Fibroblast of lung (primary cell): ENCODE results near the gene AQP2. TPM values are rescaled to one million over a fixed set of nuclear protein-coding genes. Genes with fewer than 3 reads are reported as not detected.

Source experiments
- DNase-seq, 2 donors: peaks; one replicate each; pipeline versions ENCODE4 v3.0.0 to v3.0.0-alpha.2; 2010; ENCODE audit warnings: low read depth in 2 of 2
- H2AFZ ChIP-seq: 2 replicates; pipeline ENCODE4 v1.5.1; 2012; ENCODE audit warnings: low read length, control low read depth, inconsistent platforms
- H3K27ac ChIP-seq: 2 replicates; pipeline ENCODE4 v1.5.1; 2011; ENCODE audit warnings: low read length, control low read depth; ENCODE audit not compliant: insufficient read depth
- H3K27me3 ChIP-seq: 2 replicates; pipeline ENCODE4 v1.5.1; 2011; ENCODE audit warnings: mild to moderate bottlenecking, low read length; ENCODE audit not compliant: control insufficient read depth, insufficient read depth
- H3K36me3 ChIP-seq: 2 replicates; pipeline ENCODE4 v1.5.1; 2011; ENCODE audit warnings: low read length; ENCODE audit not compliant: control insufficient read depth, insufficient read depth
- H3K4me1 ChIP-seq: 2 replicates; pipeline ENCODE4 v1.5.1; 2011; ENCODE audit warnings: low read length; ENCODE audit not compliant: control insufficient read depth, insufficient read depth; ENCODE audit errors: extremely low read depth
- H3K4me2 ChIP-seq: 2 replicates; pipeline ENCODE4 v1.5.1; 2011; ENCODE audit warnings: low read length, control low read depth; ENCODE audit not compliant: insufficient read depth; ENCODE audit errors: extremely low read depth
- H3K4me3 ChIP-seq, 4 experiments: fragments of 200-600 bp in 1 of 4; sonication (generic) in 1 of 4; replicated peaks in 1 of 4; 2 replicates each; pipeline ENCODE4 v1.5.1; 2011 to 2016; ENCODE audit warnings: low read length in 4 of 4, low read depth in 3 of 4, mild to moderate bottlenecking in 3 of 4, control low read depth in 2 of 4, inconsistent platforms in 1 of 4, mixed read lengths in 1 of 4; ENCODE audit not compliant: insufficient read depth in 1 of 4; ENCODE audit errors: control extremely low read depth in 1 of 4
- H3K79me2 ChIP-seq: 2 replicates; pipeline ENCODE4 v1.5.1; 2012; ENCODE audit warnings: mild to moderate bottlenecking, low read length, inconsistent platforms; ENCODE audit not compliant: control insufficient read depth, insufficient read depth
- H3K9ac ChIP-seq: 2 replicates; pipeline ENCODE4 v1.5.1; 2011; ENCODE audit warnings: mild to moderate bottlenecking, low read length, control low read depth; ENCODE audit not compliant: insufficient read depth
- H3K9me3 ChIP-seq: 2 replicates; pipeline ENCODE4 v1.5.1; 2012; ENCODE audit warnings: low read depth, low read length; ENCODE audit not compliant: control insufficient read depth, insufficient read depth
- H4K20me1 ChIP-seq: 2 replicates; pipeline ENCODE4 v1.5.1; 2011; ENCODE audit warnings: low read length; ENCODE audit not compliant: control insufficient read depth, insufficient read depth; ENCODE audit errors: extremely low read depth
- CTCF ChIP-seq, 2 donors: IDR thresholded peaks in 1 of 2; conservative IDR thresholded peaks in 1 of 2; 1 replicate in 1 of 2; 2 replicates in 1 of 2; pipeline ENCODE4 v1.5.1; 2011 to 2012; ENCODE audit warnings: low read length in 2 of 2, control low read depth in 1 of 2, inconsistent platforms in 1 of 2, low read depth in 1 of 2, mild to moderate bottlenecking in 1 of 2
- EZH2 ChIP-seq: IDR thresholded peaks from 2 replicates; pipeline ENCODE4 v1.5.1; 2012; ENCODE audit warnings: low read length, control low read depth, mild to moderate bottlenecking; ENCODE audit errors: missing control alignments
- polyA plus RNA-seq, 2 donors: library from polyadenylated mRNA; depleted of rRNA in 1 of 2; stranded (reverse) in 1 of 2; unstranded in 1 of 2; fragments of >200 nt; gene quantifications; 2 replicates each; pipeline ENCODE4 v1.2.1, GENCODE V29; 2011 to 2012; ENCODE audit warnings: missing spikeins in 1 of 2
- total RNA-seq: library from RNA; depleted of rRNA; stranded (reverse); fragments of >200 nt; gene quantifications from 2 replicates; pipeline ENCODE4 v1.2.1, GENCODE V29; 2014

Gene AQP2
- total and polyA plus RNA-seq, 2 donors (not counting 1 experiment from before 2014, with no cell fraction given) = not detected

- no peak for DNase-seq
- Histone ChIP-seq H3K4me1 (no peaks in the 10 kb centered on the region), H3K4me3 (no peak overlapping the region), H3K36me3 (no peaks in the 10 kb centered on the region), H4K20me1 (no peaks in the 10 kb centered on the region), H3K27ac (no peak overlapping the region), H2AFZ (peak overlapping the region; percentile 16), H3K27me3 (peaks cover 17% of the 10 kb centered on the region), H3K9me3 (no peaks in the 10 kb centered on the region), H3K4me2 (peak overlapping the region; percentile 35), H3K9ac (no peak overlapping the region), H3K79me2 (no peaks in the 10 kb centered on the region)
- TF ChIP-seq EZH2 = no peak
- TF ChIP-seq CTCF (conservative IDR thresholded peaks at IDR 0.05 in 1 of 2, IDR thresholded peaks at IDR 0.05 in 1 of 2; ENCODE audit: low read depth in 1 of 2, low read length in 2 of 2) = no peak
These were observed 24.3 kb downstream of the AQP2 start for GRCh38 chr12:49974677-49975317.

GRCh38 chr12:49975318-49975761 lies 24.8 kb downstream of the AQP2 start:
- H3K9ac ChIP-seq = no peak overlapping the region
- peaks cover 14% of the 10 kb centered on the region for H3K27me3 ChIP-seq
- TF ChIP-seq CTCF (conservative IDR thresholded peaks at IDR 0.05 in 1 of 2, IDR thresholded peaks at IDR 0.05 in 1 of 2; ENCODE audit: low read depth in 1 of 2, low read length in 2 of 2) (no peak), EZH2 (no peak)
- no peaks in the 10 kb centered on the region for H3K9me3 ChIP-seq
- H3K4me2 ChIP-seq = peak overlapping the region; percentile 35
- no peaks in the 10 kb centered on the region for H3K79me2 ChIP-seq
- no peak overlapping the region for H3K27ac ChIP-seq
- no peaks in the 10 kb centered on the region for H3K36me3 ChIP-seq
- H3K4me1 ChIP-seq = no peaks in the 10 kb centered on the region
- H3K4me3 ChIP-seq = no peak overlapping the region
- H4K20me1 ChIP-seq = no peaks in the 10 kb centered on the region
- DNase-seq = no peak
- no peak overlapping the region for H2AFZ ChIP-seq

GRCh38 chr12:49976557-49976956 lies 26.0 kb downstream of the AQP2 start:
- H3K9ac ChIP-seq = no peak overlapping the region
- peaks cover 10% of the 10 kb centered on the region for H3K27me3 ChIP-seq
- TF ChIP-seq CTCF (conservative IDR thresholded peaks at IDR 0.05 in 1 of 2, IDR thresholded peaks at IDR 0.05 in 1 of 2; ENCODE audit: low read depth in 1 of 2, low read length in 2 of 2) = no peak
- no peak for TF ChIP-seq EZH2
- H3K79me2 ChIP-seq = no peaks in the 10 kb centered on the region
- no peak overlapping the region for H2AFZ ChIP-seq
- H3K36me3 ChIP-seq = no peaks in the 10 kb centered on the region
- no peak for DNase-seq
- no peak overlapping the region for H3K4me3 ChIP-seq
- H3K27ac ChIP-seq = no peak overlapping the region
- H3K4me2 ChIP-seq = no peak overlapping the region
- H4K20me1 ChIP-seq = no peaks in the 10 kb centered on the region
- no peaks in the 10 kb centered on the region for H3K9me3 ChIP-seq
- no peaks in the 10 kb centered on the region for H3K4me1 ChIP-seq
